Measurements from ENCODE around the gene PPM1E.

DNA sequence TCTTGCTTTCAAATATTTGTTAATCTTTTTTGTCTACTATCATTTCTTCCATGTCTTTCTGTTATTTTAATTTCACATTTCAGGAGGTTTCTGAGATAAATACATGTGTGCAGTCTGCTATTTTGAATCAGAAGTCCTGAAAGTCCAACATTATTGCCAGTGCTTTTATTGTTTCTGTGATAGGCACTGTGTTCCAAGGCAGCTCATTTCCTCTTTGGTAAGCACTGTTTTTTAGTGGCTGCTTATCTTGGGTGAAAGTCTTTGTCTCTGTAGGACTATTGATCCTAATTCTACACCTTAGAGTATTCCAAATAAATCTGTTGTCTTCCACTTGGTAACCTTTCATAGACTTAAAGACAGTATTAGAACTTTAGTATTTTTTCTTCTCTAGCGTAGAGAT lies 76.1 kb downstream of the PPM1E start:
- TF ChIP-seq CBX8 (IDR thresholded peaks at IDR 0.05) (no peak), RFX5 (IDR thresholded peaks at IDR 0.05) (no peak), RCOR1 (IDR thresholded peaks at IDR 0.05; ENCODE audit: low read depth, low read length) (no peak), PHF8 (IDR thresholded peaks at IDR 0.05; ENCODE audit: borderline replicate concordance, low read depth) (no peak), MAZ (IDR thresholded peaks at IDR 0.05; ENCODE audit: borderline replicate concordance, low read depth, low read length) (no peak), POLR2A (IDR thresholded peaks at IDR 0.05; ENCODE audit: low read length) (no peak), MYC (IDR thresholded peaks at IDR 0.05; ENCODE audit: borderline replicate concordance, low read length) (no peak), RAD21 (conservative IDR thresholded peaks at IDR 0.05 in 1 of 2, IDR thresholded peaks at IDR 0.05 in 1 of 2) (no peak), SMC3 (IDR thresholded peaks at IDR 0.05) (no peak), ZFP36 (IDR thresholded peaks at IDR 0.05; ENCODE audit: borderline replicate concordance, partially characterized antibody) (no peak)
- TF ChIP-seq, protein P1, sequence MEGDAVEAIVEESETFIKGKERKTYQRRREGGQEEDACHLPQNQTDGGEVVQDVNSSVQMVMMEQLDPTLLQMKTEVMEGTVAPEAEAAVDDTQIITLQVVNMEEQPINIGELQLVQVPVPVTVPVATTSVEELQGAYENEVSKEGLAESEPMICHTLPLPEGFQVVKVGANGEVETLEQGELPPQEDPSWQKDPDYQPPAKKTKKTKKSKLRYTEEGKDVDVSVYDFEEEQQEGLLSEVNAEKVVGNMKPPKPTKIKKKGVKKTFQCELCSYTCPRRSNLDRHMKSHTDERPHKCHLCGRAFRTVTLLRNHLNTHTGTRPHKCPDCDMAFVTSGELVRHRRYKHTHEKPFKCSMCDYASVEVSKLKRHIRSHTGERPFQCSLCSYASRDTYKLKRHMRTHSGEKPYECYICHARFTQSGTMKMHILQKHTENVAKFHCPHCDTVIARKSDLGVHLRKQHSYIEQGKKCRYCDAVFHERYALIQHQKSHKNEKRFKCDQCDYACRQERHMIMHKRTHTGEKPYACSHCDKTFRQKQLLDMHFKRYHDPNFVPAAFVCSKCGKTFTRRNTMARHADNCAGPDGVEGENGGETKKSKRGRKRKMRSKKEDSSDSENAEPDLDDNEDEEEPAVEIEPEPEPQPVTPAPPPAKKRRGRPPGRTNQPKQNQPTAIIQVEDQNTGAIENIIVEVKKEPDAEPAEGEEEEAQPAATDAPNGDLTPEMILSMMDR (IDR thresholded peaks at IDR 0.05), result no peak
- TF ChIP-seq, protein P2, sequence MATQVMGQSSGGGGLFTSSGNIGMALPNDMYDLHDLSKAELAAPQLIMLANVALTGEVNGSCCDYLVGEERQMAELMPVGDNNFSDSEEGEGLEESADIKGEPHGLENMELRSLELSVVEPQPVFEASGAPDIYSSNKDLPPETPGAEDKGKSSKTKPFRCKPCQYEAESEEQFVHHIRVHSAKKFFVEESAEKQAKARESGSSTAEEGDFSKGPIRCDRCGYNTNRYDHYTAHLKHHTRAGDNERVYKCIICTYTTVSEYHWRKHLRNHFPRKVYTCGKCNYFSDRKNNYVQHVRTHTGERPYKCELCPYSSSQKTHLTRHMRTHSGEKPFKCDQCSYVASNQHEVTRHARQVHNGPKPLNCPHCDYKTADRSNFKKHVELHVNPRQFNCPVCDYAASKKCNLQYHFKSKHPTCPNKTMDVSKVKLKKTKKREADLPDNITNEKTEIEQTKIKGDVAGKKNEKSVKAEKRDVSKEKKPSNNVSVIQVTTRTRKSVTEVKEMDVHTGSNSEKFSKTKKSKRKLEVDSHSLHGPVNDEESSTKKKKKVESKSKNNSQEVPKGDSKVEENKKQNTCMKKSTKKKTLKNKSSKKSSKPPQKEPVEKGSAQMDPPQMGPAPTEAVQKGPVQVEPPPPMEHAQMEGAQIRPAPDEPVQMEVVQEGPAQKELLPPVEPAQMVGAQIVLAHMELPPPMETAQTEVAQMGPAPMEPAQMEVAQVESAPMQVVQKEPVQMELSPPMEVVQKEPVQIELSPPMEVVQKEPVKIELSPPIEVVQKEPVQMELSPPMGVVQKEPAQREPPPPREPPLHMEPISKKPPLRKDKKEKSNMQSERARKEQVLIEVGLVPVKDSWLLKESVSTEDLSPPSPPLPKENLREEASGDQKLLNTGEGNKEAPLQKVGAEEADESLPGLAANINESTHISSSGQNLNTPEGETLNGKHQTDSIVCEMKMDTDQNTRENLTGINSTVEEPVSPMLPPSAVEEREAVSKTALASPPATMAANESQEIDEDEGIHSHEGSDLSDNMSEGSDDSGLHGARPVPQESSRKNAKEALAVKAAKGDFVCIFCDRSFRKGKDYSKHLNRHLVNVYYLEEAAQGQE (IDR thresholded peaks at IDR 0.05), result no peak

All from A549 (cell line).